GM21447 (cell line): Measurements from ENCODE around the gene TEX261.

ENCODE experiments used
- ATAC-seq: cut with Tn5 transposase; IDR thresholded peaks from one replicate; pipeline ENCODE4 v1.9.1; 2021; ENCODE audit not compliant: unreplicated experiment

The TEX261 gene

DNA sequence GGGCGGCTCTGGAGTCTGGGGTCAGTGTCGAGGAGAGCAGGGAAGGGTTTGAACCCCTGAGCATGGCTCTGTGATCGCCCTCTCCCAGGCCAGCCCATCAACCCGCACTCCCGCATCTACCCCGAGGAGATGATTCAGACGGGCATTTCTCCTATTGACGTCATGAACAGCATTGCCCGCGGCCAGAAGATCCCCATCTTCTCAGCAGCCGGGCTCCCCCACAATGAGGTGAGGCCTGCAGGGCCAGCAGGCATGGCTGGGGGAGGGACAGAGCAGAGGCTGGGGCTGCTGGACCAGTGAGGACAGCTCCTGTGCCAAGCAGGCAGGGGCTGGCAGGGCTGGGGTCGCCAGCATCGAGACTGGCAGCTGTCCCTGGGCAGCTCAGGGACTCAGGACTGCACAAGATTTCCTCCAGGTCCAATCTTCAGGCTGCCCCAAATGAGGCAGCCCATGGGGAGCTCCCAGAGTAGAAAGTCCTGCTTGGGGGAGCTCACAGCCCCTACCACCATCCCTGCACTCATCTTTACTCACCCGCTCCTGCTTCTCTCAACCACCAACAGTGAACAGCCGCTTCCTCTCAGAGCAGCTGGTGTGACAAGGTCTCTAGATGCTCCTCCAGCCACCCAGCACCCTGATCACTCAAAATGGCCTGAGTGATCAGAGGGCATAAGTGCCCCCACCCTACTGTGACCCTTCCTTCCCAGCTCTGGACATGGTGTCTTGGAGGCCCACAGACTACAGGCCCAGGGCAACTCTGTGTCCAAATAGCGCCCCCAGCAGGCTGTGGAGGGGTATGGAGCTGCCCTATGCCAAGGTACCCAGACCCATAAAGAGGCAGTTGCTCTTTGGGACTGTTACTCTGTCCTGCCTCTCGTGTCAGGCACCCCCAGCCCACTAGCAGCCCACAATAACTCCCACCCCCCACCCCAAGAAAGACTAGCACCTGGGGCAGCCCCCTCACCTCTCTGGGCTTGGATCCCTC, 34.5 kb downstream of the TEX261 start:
- ATAC-seq = no peak

DNA sequence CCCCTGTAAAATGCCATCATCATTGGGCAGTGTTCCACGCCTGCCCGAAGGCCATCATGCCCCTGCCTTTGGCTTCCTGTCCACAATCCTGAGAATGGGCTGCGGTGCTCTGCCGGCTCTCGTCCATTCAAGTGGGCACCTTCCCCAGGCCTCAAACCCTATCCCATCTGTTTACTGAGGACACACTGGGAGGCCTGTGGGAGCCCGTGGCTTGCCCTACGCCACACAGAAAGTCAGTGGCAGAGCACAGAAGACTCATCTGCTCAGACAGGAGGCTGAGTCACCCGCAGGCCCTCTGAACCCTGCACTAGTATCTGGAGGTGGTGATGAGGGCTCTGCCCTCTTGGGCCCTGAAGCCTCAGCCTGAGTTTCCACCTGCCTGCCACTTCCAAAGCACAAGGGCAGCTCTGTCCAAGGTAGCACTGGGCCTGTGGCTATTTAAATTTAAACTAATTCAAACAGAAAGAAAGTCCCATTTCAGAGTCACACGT, 35.4 kb downstream of the TEX261 start:
- no peak for ATAC-seq

DNA sequence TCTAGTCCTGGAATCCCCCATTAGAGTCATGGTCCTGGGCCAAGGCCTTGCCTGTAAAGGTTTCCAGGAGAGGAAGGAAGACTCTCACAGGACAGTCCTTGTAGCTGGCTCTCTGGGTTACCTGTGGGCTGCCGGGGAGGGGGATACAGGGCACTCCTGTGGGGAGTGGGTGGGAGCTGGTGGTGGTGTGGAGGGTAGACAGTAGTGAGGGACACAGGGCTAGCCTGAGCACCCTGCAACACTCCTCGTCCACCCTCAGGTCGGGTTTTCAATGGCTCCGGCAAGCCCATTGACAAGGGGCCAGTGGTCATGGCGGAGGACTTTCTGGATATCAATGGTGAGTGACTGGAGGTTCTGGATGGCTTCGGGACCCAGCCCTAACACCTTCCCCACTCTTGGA, 35.9 kb downstream of the TEX261 start:
- no peak for ATAC-seq

DNA sequence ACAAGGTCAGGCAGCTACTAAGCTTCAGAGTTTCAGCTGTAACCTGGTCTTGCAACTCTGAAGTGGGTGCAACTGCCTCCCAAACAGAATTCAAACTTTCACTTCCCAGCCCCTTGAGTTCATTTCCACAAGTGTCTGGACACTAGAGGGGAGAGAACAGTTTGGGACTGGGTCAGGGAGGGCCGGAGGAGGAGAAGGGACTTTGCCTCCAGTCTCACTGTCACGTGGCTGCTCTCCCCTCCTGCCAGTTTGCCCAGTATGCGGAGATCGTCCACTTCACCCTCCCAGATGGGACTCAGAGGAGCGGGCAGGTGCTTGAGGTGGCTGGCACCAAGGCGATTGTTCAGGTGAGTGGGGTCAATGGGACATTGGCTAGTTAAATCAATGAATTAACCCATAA, 36.9 kb downstream of the TEX261 start:
- no peak for ATAC-seq

DNA sequence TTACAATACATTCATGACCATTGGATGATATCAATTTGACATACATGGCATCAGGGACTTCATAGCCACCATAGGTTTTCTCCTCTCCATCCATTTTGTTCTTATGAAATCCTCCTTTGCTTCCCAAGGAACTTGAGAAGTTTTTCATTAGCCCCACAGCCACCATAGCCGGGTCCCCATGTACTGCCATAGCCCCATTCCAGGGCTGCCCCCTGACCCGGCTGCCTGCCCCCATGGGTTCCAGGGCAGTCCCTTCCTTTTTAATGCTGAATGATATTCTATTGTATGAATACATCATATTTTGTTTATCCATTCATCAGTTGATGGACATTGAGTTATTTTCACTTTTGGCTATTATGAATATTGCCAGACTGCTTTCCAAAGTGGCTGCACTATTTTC, 38.5 kb downstream of the TEX261 start:
- ATAC-seq = no peak

DNA sequence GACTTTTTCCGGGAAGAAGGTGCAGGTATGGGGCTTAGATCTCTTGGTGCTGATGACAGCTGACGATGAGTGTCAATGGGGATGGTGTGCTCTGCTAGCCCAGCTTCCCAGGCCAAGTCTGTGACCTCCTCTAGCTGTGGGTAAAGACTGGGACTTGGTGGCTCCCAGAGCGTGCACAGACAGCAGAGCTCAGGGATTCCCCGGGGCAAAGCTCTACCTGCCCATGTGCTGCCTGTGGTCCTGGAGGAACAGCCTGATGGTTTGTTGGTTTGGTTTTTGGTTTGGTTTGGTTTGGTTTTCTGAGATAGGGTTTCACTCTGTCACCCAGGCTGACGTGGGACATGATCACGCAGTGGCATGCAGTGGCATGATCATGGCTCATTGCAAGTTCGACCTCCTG, 39.8 kb downstream of the TEX261 start:
- no peak for ATAC-seq

DNA sequence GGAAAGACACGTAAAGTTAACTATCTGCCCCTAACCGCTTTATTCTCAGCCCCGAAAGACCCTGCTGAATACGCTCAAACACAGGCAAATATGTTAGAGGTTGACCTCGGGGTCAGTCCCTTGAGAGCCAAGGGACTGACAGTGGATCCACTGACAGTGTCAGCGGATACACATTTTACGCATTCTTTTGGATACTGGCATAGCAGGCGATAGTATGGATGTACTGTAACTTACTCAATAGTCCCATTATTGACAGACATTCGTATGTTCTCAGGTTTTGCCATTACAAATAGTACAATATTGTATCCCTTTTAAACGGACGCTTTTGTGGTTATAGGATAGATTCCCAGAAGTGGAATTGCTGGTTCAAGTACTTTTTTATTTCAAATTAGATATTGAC, 45.6 kb downstream of the TEX261 start:
- no peak for ATAC-seq

DNA sequence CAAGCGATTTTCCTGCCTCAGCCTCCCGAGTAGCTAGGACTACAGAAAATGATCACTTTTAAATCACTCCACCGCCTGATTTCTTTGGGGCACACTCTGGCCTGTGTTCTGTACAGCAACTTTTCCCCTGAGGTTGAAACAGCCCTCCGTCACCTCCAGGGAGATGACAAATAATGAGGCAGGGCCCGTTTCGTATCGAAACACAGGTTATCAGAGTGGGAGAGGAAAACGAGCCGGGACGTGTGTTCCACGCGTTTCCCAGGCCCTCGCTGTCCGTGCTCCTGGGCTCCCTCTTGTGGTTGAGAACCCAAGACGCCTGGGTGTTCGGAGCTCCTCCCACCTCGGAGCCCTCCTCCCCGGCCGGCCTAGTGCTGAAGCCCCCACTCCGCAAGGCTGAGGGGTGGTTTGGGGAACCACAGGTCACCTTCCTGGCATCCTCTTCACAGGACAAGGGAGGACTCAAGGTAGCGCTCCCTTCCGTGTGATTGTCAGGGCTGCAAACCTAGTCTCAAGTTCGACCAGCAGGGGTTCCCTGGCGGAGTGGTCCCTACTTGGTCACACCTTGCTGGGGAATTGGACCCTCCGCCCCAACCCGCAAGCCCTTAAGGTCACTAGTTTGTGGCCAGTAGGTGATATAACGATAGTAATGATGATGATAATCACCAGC, 46.2 kb downstream of the TEX261 start:
- ATAC-seq = no peak

DNA sequence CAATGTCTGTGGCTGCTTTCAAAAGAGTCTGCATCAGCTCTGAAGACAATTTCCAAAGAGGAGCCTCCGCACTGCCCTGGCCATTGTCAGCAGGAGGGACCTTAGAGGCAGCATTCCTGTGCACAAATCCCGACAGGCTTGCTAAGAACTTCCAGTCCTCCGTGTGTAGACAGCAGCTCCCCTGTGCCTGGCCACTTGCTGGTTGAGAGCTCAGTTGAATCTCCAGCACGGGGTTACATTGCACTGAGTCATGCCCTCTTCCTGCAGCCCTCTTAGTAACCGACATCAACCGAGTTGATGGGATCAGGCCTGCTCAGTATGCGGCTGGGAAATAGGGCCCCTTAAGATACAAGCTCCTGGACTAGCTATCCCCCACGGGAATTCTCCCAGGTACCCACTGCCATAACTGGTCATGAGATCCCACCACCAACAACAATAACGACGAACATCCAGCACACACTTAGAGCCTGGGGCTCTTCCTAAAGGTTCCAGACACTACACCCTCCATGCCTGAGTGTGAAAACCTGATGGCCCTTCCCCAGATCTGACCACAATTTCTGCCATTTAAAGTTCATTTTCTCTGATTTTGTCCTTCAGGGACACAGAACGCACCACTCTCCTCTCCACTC, 47.0 kb downstream of the TEX261 start:
- no peak for ATAC-seq

DNA sequence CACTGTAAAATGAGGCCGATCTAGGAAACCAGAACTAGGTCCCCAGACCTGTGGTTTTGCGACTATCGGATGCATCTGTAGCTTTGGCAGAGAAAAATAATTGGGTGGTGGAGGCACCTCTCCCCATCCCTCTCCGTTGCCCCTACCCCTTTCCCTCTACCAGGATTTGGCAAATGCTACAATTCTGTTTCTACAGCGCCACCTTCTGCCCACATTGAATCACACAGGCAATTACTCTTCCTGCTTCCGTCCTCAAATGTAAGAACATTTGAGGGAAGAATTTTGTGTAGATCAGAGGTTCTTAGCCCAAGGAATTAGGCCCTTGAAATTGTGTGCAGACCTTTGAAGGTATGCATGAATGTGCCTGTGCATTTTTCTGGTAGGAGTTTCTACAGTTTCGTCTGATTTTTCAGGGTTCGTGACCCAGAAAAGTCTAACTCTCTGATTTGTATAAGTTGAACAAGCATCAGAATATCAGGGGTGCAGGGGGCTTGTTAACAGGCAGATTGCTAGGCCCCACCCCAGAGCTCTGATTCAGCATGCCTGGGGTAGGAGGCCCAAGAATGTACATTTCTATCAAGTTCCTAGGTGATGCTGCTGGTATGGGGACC, 47.7 kb downstream of the TEX261 start:
- ATAC-seq = no peak

DNA sequence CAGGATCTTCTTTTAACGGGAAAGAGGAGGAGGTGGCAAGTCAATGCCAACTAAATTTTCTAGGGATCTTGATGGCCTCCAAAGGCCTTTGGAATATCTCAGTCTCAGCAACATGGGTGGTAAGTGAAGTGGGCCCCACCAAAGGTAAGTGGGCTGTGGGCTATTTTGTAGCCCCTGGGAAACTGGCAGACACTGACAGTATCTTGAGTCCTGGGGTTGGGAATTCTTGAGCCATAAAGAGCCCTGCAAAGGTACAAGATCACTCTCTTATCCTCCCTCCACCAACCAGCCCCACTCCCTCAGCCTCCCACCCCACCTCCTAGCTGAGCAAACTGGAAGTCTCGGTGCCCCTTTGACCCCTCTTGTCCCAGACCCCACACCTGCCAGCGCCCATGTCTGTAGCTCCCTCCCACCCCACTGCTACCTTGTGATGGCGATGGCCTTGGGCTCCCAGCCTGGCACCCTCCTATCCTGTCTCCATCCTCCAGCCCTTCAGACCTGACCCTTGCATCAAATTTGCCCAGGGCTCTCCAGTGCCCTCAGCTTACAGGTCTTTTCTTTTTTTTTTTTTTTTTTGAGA, 50.5 kb downstream of the TEX261 start:
- ATAC-seq = no peak

DNA sequence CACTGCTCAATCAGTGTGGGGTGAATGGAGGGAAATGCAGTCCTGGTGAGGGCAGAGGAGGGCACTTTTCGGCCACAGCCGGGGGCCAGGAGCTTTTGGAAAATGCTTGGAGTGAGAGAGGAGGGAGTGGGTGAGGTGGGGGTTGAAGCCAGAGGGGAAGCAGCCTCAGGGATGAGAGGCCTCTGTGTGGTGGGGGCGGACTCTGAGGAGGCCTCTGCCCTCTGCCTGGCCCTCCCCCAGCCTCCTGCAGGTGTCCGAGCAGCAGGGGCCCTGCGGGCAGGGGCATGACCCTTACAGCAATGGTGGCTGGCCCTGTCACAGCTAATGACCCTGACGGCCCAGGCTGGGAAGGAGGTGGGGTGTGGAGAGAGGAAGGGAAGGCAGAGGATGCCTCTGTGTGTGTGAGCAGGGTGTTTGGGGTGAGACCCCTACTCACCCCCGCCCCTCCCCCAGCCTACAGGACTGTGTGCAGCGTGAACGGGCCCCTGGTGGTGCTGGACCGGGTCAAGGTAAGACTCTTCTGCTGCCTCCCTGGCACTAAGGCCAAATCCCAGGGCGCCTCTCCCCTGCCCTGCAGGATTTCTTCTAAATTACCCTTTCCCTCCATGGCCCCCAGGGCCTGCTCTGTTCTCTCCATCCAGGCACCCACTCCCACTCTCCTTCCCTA, 51.3 kb downstream of the TEX261 start:
- ATAC-seq = no peak

DNA sequence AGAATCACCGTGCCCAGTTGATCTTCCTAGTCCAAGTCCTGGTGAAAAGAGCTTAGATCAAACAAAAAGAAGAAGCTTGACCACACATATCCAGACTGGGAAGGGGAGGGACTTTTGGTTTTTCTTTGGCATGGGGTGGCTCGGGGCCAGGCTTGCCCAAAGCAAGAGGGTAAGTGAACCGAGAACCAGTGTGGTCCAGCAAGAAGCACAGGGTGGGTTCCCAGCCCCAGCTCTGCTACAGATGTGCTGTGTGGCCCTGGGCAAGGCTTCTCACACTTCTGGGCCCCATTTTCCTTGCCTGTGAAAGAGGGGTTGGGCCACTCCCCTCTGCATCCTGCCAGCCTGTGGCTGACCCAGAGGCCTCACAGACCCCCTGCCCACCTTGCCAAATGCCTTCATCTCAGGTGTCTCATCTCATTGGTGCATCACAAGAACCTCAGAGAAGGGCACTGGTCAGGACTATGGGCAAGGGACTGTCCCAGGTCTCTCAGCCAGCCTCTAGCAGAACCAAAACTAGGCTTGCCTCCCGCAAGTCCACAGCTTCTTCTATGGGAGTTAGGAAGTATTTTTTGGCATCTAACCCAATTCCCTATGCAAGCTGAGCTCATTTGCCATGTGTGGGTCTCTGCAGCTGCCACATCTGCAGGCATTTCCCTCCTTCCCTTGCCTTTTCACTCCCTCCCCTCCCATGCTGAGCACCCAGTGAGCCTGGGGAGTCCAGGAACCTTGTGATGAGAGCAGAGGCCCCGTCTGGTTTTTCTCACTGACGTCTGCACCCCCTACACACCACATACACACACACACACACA, 52.1 kb downstream of the TEX261 start:
- ATAC-seq = no peak

DNA sequence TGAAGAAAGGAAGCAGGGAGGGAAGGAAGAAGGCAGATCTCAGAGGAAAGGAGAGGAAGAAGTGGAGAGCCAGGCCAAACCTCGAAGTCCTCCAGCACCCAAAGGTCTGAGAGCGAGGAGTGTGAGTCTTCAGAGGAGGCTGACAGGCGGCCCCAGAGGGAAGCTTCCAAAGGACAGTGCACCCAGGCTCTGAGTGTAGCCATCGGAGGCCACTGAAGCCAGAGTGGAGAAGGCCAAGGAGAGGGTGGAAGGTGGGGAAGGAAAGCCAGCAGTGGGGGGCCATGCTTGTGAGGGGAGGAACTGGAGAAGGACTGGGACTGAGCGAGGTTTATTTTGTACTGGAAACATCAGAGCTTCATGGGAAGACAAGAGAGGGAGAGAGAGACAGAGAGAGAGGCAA, 53.0 kb downstream of the TEX261 start:
- ATAC-seq = no peak

DNA sequence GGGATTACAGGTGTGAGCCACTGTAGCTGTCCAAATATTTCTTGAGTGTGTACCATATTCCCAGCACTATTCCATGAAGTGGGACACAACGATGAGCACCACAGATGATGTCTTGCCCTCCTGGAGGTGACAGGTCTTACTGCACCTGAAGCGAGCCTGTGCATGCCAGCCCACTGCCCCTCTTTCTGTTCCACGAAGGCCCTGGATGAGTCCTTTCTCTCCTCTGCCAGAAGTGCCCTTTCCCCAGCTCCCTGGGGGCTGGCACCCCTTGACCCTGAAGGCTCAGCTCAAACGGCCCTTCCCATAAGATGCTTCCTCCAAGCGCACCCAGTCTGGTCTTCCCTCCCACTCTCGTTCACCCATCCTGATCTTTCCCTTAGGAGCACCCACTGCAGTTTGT, 53.5 kb downstream of the TEX261 start:
- ATAC-seq = no peak

DNA sequence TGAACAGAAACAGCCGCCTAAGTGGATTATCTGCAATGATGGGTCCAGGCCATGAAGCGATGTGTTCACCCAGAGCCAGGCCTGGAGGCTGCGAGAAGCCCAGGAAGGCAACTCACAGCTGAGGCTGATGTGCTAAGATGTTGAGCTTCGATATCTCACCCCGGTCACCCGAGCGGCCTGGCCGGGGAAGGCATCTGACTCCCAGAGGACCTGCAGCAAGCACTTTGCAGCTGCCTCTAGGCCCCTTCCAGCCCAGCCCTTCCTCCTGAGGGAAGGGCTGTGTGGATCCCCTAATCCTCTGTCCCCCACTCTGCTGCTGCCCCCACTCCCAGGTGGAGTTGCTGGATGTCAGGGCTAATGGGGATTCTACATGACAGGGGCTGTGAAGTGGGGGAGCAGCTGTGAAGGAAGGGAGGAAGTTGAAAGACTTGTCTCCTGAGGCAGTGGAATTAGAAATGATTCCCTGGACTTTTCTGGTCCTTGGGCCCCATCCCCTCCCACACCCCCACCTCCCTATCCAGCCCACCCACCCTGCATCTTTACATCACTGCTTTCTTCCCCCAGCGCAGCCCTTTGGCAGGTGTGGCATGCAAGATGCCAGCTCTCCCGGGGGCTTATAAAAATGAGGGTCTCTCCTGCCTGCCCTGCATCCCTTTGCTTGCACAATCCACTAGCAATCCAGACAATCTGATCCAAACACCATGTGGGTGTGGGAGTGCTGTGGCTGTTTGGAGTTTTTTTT, 54.7 kb downstream of the TEX261 start:
- ATAC-seq = no peak

DNA sequence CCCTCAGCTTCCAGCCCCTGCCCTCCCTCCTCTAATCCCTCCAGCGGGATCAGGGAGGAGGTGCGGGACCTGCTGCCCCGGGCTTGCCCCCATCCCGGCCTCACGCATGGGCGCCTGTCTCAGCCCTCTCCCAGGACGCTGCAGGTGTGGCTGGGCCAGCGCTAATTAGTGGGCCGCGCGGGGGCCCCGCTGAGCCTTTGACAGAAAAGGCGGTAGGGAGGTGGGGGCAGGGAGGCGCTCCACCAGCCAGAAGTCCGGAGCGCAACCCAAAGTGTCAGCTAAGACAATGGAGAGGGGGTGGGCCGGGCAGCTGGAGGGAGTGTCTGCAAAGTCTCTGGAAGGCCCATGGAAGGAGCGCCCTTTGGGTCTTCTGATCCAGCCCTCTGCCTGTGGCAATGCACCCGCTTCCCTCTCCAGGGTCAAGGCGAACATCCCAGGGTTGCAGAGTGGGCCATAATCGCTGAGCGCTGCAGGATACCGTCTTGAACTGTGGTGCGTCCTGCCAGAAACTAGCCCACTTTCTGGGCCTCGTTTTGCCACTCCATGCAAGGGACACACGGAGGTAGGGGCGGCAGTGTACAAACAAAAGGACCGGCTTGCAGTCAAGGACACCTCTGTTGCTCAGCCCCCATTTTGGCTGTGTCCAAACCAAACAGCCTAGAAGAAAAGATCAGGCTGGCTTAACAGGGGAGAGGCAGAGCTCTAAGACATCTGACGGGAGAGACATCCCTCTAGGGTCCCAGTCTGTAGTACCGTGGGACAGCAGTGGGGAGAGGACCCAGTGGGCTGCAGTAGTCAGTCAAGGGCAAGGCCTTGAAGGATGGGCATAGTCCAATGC, 55.5 kb downstream of the TEX261 start:
- ATAC-seq = no peak

DNA sequence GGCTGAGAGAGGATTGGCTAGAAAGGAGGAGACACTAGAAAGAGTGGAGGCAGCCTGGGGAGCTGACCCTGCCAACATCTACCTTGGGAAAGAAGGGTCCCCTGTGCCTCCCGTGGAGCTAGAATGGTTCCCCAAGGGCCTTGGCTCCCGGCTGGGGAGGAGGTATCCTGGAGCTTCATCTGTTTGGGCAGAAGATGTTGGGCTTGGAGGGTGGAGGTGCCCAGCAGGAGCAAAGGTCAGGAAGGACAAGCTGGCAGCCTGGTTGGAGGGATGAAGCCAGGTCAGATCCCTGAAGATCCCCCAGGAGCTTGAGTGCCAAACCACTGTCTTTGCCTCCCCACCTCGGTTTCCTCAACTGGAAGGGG, 56.1 kb downstream of the TEX261 start:
- ATAC-seq = no peak
